SK-N-SH (cell line): ENCODE measurements around the gene YBX1. TPM values are rescaled to one million over a fixed set of nuclear protein-coding genes. Genes with fewer than 3 reads are reported as not detected.

Experiments used
- CTCF ChIA-PET: fragments of 300-600, 350-600 bp; formaldehyde crosslinking; extraction: SDS; loops from one replicate; lab custom pipeline; 2021; lab: Yijun Ruan, JAX
- POLR2A ChIA-PET: fragments of 350-600 bp; sonication (Branson Sonifier 250); formaldehyde crosslinking; extraction: SDS; loops from one replicate; lab custom pipeline; 2020; ENCODE audit warnings: antibody characterized with exemption, inconsistent platforms; lab: Yijun Ruan, JAX
- DNase-seq: peaks from one replicate; pipeline ENCODE4 v3.0.0; 2012
- H2AFZ ChIP-seq: fragments of 200-600 bp; sonication (generic); 2 replicates; pipeline ENCODE4 v1.8.1; 2016; ENCODE audit warnings: antibody characterized with exemption, mild to moderate bottlenecking, low read depth
- H3F3A ChIP-seq: fragments of 200-600 bp; sonication (generic); replicated peaks from 2 replicates; pipeline ENCODE3; 2016; ENCODE audit warnings: antibody characterized with exemption, mild to moderate bottlenecking; ENCODE audit not compliant: insufficient read depth
- H3K27ac ChIP-seq, 2 experiments: fragments of 200-500 bp in 1 of 2; fragments of 200-600 bp in 1 of 2; sonication (Bioruptor generic) in 1 of 2; sonication (generic), shearing (Covaris generic) in 1 of 2; 2 replicates each; pipeline versions ENCODE4 v1.5.1 to v1.6.1; 2014 to 2016; ENCODE audit warnings: low read depth in 2 of 2, inconsistent platforms in 1 of 2, low read length in 1 of 2, mild to moderate bottlenecking in 1 of 2, mixed read lengths in 1 of 2
- H3K27me3 ChIP-seq: fragments of 200-600 bp; sonication (generic), shearing (Covaris generic); 2 replicates; pipeline ENCODE4 v1.6.1; 2016; ENCODE audit warnings: mixed run types; ENCODE audit not compliant: insufficient read depth
- H3K36me3 ChIP-seq, 2 experiments: fragments of 200-500 bp in 1 of 2; fragments of 200-600 bp in 1 of 2; sonication (Bioruptor generic) in 1 of 2; sonication (generic) in 1 of 2; replicated peaks in 1 of 2; 2 replicates each; pipeline versions ENCODE3 to v1.5.1; 2014 to 2016; ENCODE audit warnings: low read length in 1 of 2, mild to moderate bottlenecking in 1 of 2; ENCODE audit not compliant: insufficient read depth in 2 of 2, control insufficient read depth in 1 of 2
- H3K4me1 ChIP-seq, 2 experiments: fragments of 200-500 bp in 1 of 2; fragments of 200-600 bp in 1 of 2; sonication (Bioruptor generic) in 1 of 2; sonication (generic), shearing (Covaris generic) in 1 of 2; 2 replicates each; pipeline versions ENCODE4 v1.5.1 to v1.6.1; 2014 to 2016; ENCODE audit warnings: low read depth in 1 of 2, low read length in 1 of 2, mixed run types in 1 of 2; ENCODE audit not compliant: insufficient read depth in 2 of 2, control insufficient read depth in 1 of 2
- H3K4me2 ChIP-seq: fragments of 200-600 bp; sonication (generic), shearing (Covaris generic); 2 replicates; pipeline ENCODE4 v1.6.1; 2017; ENCODE audit warnings: mixed run types
- H3K4me3 ChIP-seq, 2 experiments: fragments of 200-500 bp in 1 of 2; fragments of 200-600 bp in 1 of 2; sonication (Bioruptor generic) in 1 of 2; sonication (generic), shearing (Covaris generic) in 1 of 2; 2 replicates each; pipeline versions ENCODE4 v1.5.1 to v1.8.1; 2014 to 2016; ENCODE audit warnings: low read depth in 2 of 2, inconsistent platforms in 1 of 2, low read length in 1 of 2, mild to moderate bottlenecking in 1 of 2, mixed read lengths in 1 of 2, moderate library complexity in 1 of 2
- H3K79me2 ChIP-seq: fragments of 200-600 bp; sonication (generic); 2 replicates; pipeline ENCODE4 v1.8.1; 2017; ENCODE audit warnings: mild to moderate bottlenecking; ENCODE audit not compliant: insufficient read depth
- H3K9ac ChIP-seq: fragments of 200-600 bp; sonication (generic); 2 replicates; pipeline ENCODE4 v1.6.1; 2017; ENCODE audit warnings: mixed run types
- H3K9me2 ChIP-seq: fragments of 200-600 bp; sonication (generic); 2 replicates; pipeline ENCODE4 v1.6.1; 2017; ENCODE audit warnings: mixed run types
- H3K9me3 ChIP-seq: fragments of 200-600 bp; sonication (generic); 2 replicates; pipeline ENCODE4 v1.6.1; 2017; ENCODE audit warnings: mixed run types, mild to moderate bottlenecking, moderate library complexity
- H4K20me1 ChIP-seq: fragments of 200-600 bp; sonication (generic); 2 replicates; pipeline ENCODE4 v1.6.1; 2017; ENCODE audit warnings: mild to moderate bottlenecking, mixed run types; ENCODE audit not compliant: insufficient read depth
- EP300 ChIP-seq, 2 experiments: IDR thresholded peaks; 2 replicates each; pipeline versions ENCODE4 v1.4.0 to v1.6.1; 2012; ENCODE audit warnings: borderline replicate concordance in 1 of 2, low read depth in 1 of 2, low read length in 1 of 2
- EZH2phosphoT487 ChIP-seq: fragments of 200-600 bp; sonication (generic); IDR thresholded peaks from 2 replicates; pipeline ENCODE4 v1.6.1; 2017; ENCODE audit warnings: low read depth, mixed run types, mild to moderate bottlenecking, antibody characterized with exemption, moderate library complexity, borderline replicate concordance
- FOXJ3 ChIP-seq: sonication (generic); formaldehyde crosslinking; IDR thresholded peaks from 2 replicates; pipeline ENCODE4 v1.5.1; 2020; ENCODE audit warnings: mild to moderate bottlenecking, missing genetic modification reagents
- GABPA ChIP-seq: IDR thresholded peaks from 2 replicates; pipeline ENCODE4 v1.4.0; 2012; ENCODE audit warnings: low read depth, mild to moderate bottlenecking
- MEF2A ChIP-seq: IDR thresholded peaks from 2 replicates; pipeline ENCODE4 v1.4.0; 2012; ENCODE audit warnings: low read depth, borderline replicate concordance
- MXI1 ChIP-seq: IDR thresholded peaks from 2 replicates; pipeline ENCODE4 v1.6.1; 2012; ENCODE audit warnings: mild to moderate bottlenecking, low read depth, low read length, improper control_type of control experiment
- RFX5 ChIP-seq: IDR thresholded peaks from 2 replicates; pipeline ENCODE4 v1.6.1; 2012; ENCODE audit warnings: mild to moderate bottlenecking, improper control_type of control experiment, low read length
- WGBS: methylation state at CpG from one replicate; pipeline ENCODE4 v1.1.6; 2017; ENCODE audit warnings: low lambda C conversion rate; 5-methylcytosine and 5-hydroxymethylcytosine counted together
- polyA plus RNA-seq, 3 experiments: library from polyadenylated mRNA; depleted of rRNA; stranded (reverse); fragments of >200 nt; gene quantifications; 2 replicates each; pipeline ENCODE4 v1.2.3, GENCODE V29; 2012
- TF ChIP-seq, protein P1 (sequence below): IDR thresholded peaks from 2 replicates; pipeline ENCODE4 v1.4.0; 2012; ENCODE audit warnings: low read depth, borderline replicate concordance

The YBX1 gene
- polyA plus RNA-seq, 1 of the 3 experiments (the other 2 are of a cell fraction), result 592 TPM

DNA sequence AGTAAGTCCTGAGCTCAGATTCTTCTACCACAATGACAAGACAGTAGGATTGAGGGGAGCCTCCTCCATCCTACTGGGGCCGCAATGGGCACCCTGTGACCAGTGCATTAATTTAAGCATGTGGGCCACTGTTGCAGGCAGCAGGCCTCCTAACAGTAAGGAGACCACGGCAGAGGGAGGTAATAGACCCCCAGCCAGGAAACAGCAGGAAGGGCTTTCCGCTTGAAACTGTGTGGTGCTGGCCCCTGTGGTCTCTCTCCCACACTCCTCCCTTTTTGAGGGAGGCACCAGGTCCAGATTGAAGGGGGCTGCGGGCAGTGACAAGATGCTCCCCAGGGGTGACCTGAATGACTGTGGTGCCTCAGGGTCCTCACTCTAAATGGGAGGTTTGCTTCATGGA, 59.5 kb downstream of the YBX1 start:
- no peaks in the 10 kb centered on the region for H3K27me3 ChIP-seq
- peaks cover 7 to 8% of the 10 kb centered on the region in 2 experiments for H3K36me3 ChIP-seq
- no peaks in the 10 kb centered on the region for H3K9me3 ChIP-seq
- no peak overlapping the region for H3K27ac ChIP-seq
- DNase-seq, result no peak
- no peaks in the 10 kb centered on the region for H3F3A ChIP-seq
- no peaks in the 10 kb centered on the region for H3K9me2 ChIP-seq
- no peak overlapping the region for H3K4me2 ChIP-seq
- 83% methylated on average over 2 of the region's 4 CpGs for WGBS
- TF ChIP-seq, protein P1, sequence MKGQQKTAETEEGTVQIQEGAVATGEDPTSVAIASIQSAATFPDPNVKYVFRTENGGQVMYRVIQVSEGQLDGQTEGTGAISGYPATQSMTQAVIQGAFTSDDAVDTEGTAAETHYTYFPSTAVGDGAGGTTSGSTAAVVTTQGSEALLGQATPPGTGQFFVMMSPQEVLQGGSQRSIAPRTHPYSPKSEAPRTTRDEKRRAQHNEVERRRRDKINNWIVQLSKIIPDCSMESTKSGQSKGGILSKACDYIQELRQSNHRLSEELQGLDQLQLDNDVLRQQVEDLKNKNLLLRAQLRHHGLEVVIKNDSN, result no peak
- TF ChIP-seq EZH2phosphoT487, result no peak
- ChIA-PET CTCF (no interaction called here), POLR2A (no interaction called here)
- H3K4me1 ChIP-seq, result peaks cover 0 to 20% of the 10 kb centered on the region in 2 experiments; a peak in 1 of 4 replicates
- no peaks in the 10 kb centered on the region for H3K79me2 ChIP-seq
- H4K20me1 ChIP-seq, result no peaks in the 10 kb centered on the region
- no peak overlapping the region for H3K9ac ChIP-seq
- H2AFZ ChIP-seq, result no peak overlapping the region
- H3K4me3 ChIP-seq, result no peak overlapping the region

DNA sequence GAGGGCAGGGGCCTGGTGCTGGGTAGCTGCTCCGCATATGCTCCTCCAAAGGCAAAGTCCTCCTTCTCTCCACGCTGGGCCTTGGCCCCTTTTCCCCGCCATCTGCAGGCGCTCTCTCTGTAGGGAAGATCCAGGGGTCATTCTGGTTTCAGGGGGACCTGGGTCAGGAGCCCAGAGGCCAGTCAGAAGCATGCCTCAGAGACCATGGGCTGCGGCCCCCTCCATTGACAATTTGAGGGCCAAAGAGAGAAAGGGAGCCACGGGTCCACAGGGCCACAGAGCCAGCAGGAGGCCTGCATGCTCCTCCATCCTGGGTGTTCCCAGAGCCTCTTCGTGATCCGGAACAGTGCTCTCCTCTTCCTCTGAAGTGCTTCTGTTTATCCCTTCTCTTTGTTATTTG, 59.9 kb downstream of the YBX1 start:
- Histone ChIP-seq H3K79me2 (no peaks in the 10 kb centered on the region), H3K27me3 (no peaks in the 10 kb centered on the region), H4K20me1 (no peaks in the 10 kb centered on the region), H3F3A (no peaks in the 10 kb centered on the region), H3K36me3 (peaks cover 8 to 11% of the 10 kb centered on the region in 2 experiments), H3K27ac (no peak overlapping the region), H3K4me2 (no peak overlapping the region), H3K4me1 (peaks cover 0 to 20% of the 10 kb centered on the region in 2 experiments; a peak in 1 of 4 replicates), H2AFZ (no peak overlapping the region), H3K9me2 (no peaks in the 10 kb centered on the region), H3K9me3 (no peaks in the 10 kb centered on the region), H3K4me3 (no peak overlapping the region), H3K9ac (no peak overlapping the region)
- POLR2A ChIA-PET, result no interaction called here
- TF ChIP-seq EZH2phosphoT487 (no peak), MXI1 (no peak), MEF2A (no peak), RFX5 (no peak), GABPA (no peak), EP300 (IDR thresholded peaks at IDR 0.05; ENCODE audit: borderline replicate concordance in 1 of 2, low read depth in 1 of 2, low read length in 1 of 2) (no peak), FOXJ3 (no peak)
- TF ChIP-seq, protein P1, result no peak
- no peak for DNase-seq
- WGBS, result 87% methylated on average over 7 of the region's 8 CpGs
- CTCF ChIA-PET, result interaction anchor here (0.5 to 2.6 kb wide), 4 partner anchors 14 to 433 kb away, joined by 3 to 15 read pairs (median 4); no protein-coding TSS in a partner anchor
